SJSA1 (cell line): ENCODE data around the gene P3H3. TPM values are rescaled to one million over a fixed set of nuclear protein-coding genes. Genes with fewer than 3 reads are reported as not detected.

ENCODE experiments used
- DNase-seq, 2 experiments: peaks; one replicate each; pipeline ENCODE4 v3.0.0-alpha.2; 2015 to 2020; ENCODE audit warnings: low spot score in 2 of 2, low read depth in 1 of 2
- H3K27ac ChIP-seq: fragments of 250-450 bp; sonication (Bioruptor Pico); 2 replicates; pipeline ENCODE4 v1.5.1; 2020; ENCODE audit warnings: mild to moderate bottlenecking, moderate library complexity
- H3K27me3 ChIP-seq: fragments of 250-450 bp; sonication (Bioruptor Pico); replicated peaks from 2 replicates; pipeline ENCODE4 v1.5.1; 2020; ENCODE audit warnings: mild to moderate bottlenecking, moderate library complexity
- H3K36me3 ChIP-seq: fragments of 250-450 bp; sonication (Bioruptor Pico); 2 replicates; pipeline ENCODE4 v1.5.1; 2020; ENCODE audit warnings: mild to moderate bottlenecking
- H3K4me1 ChIP-seq: fragments of 250-450 bp; sonication (Bioruptor Pico); replicated peaks from 2 replicates; pipeline ENCODE4 v1.6.1; 2021; ENCODE audit warnings: mild to moderate bottlenecking
- H3K4me3 ChIP-seq: fragments of 250-450 bp; sonication (Bioruptor Pico); 2 replicates; pipeline ENCODE4 v1.5.1; 2020; ENCODE audit warnings: mild to moderate bottlenecking
- H3K9me3 ChIP-seq: fragments of 250-450 bp; sonication (Bioruptor Pico); replicated peaks from 2 replicates; pipeline ENCODE4 v1.5.1; 2020; ENCODE audit warnings: mild to moderate bottlenecking
- total RNA-seq: library from RNA; depleted of rRNA; stranded (reverse); fragments of >200 nt; shearing (Covaris generic); gene quantifications from 2 replicates; pipeline ENCODE4 v1.2.3, GENCODE V29; 2014

P3H3 gene
- total RNA-seq, 1 experiment from 2014 or later: 0.63 TPM

GRCh38 chr12:6817662-6818157 is 10.5 kb upstream of the P3H3 start:
- peaks cover 53% of the 10 kb centered on the region for H3K27me3 ChIP-seq

GRCh38 chr12:6818222-6818621 is 10.0 kb upstream of the P3H3 start:
- Histone ChIP-seq H3K27ac (no peak overlapping the region), H3K4me3 (no peak overlapping the region), H3K4me1 (no peaks in the 10 kb centered on the region), H3K9me3 (no peaks in the 10 kb centered on the region), H3K36me3 (no peaks in the 10 kb centered on the region), H3K27me3 (peaks cover 53% of the 10 kb centered on the region)
- no peak for DNase-seq

More at GRCh38 chr12:6817662-6818157, 10.5 kb upstream of the P3H3 start:
- DNase-seq: no peak
- H3K4me1 ChIP-seq: no peaks in the 10 kb centered on the region
- H3K36me3 ChIP-seq: no peaks in the 10 kb centered on the region
- no peak overlapping the region for H3K27ac ChIP-seq
- H3K9me3 ChIP-seq: no peaks in the 10 kb centered on the region
- H3K4me3 ChIP-seq: no peak overlapping the region

- Histone ChIP-seq H3K4me3 (no peak overlapping the region), H3K27me3 (peaks cover 53% of the 10 kb centered on the region)
Observed at GRCh38 chr12:6818645-6819044, 9.6 kb upstream of the P3H3 start.

GRCh38 chr12:6819106-6820030 is 8.8 kb upstream of the P3H3 start:
- Histone ChIP-seq H3K36me3 (no peaks in the 10 kb centered on the region), H3K27ac (no peak overlapping the region), H3K4me3 (no peak overlapping the region), H3K4me1 (no peaks in the 10 kb centered on the region), H3K27me3 (peaks cover 51% of the 10 kb centered on the region), H3K9me3 (no peaks in the 10 kb centered on the region)
- DNase-seq: no peak

More at GRCh38 chr12:6818645-6819044, 9.6 kb upstream of the P3H3 start:
- Histone ChIP-seq H3K36me3 (no peaks in the 10 kb centered on the region), H3K4me1 (no peaks in the 10 kb centered on the region), H3K27ac (no peak overlapping the region), H3K9me3 (no peaks in the 10 kb centered on the region)
- no peak for DNase-seq

- Histone ChIP-seq H3K27ac (no peak overlapping the region), H3K27me3 (peaks cover 51% of the 10 kb centered on the region), H3K36me3 (no peaks in the 10 kb centered on the region), H3K4me3 (no peak overlapping the region), H3K9me3 (no peaks in the 10 kb centered on the region), H3K4me1 (no peaks in the 10 kb centered on the region)
- no peak for DNase-seq
Observed at GRCh38 chr12:6820166-6820565, 8.0 kb upstream of the P3H3 start.

- H3K36me3 ChIP-seq: no peaks in the 10 kb centered on the region
- peaks cover 3% of the 10 kb centered on the region; the same call in 1 of the 2 replicates for H3K4me1 ChIP-seq
- H3K27ac ChIP-seq: no peak within 1 kb of the TSS
- H3K27me3 ChIP-seq: peaks cover 68% of the 10 kb centered on the region
- H3K4me3 ChIP-seq: no peak within 1 kb of the TSS
- no peak for DNase-seq
- no peaks in the 10 kb centered on the region for H3K9me3 ChIP-seq
Observed at GRCh38 chr12:6821591-6822425, 6.4 kb upstream of the P3H3 start, which contains the start of gene GPR162. Gene GPR162, plus strand, starts transcription at chr12:6821821. Its CDS starts 2,078 bp downstream, at chr12:6823899.

GRCh38 chr12:6822426-6823135 is 5.6 kb upstream of the P3H3 start:
- H3K4me1 ChIP-seq: peaks cover 7% of the 10 kb centered on the region; the same call in 1 of the 2 replicates
- H3K36me3 ChIP-seq: no peaks in the 10 kb centered on the region
- no peak overlapping the region for H3K4me3 ChIP-seq

GRCh38 chr12:6823182-6824084 is 4.8 kb upstream of the P3H3 start:
- H3K36me3 ChIP-seq: no peaks in the 10 kb centered on the region
- peaks cover under 1% of the 10 kb centered on the region; the same call in 1 of the 2 replicates for H3K9me3 ChIP-seq
- H3K27me3 ChIP-seq: peaks cover 82% of the 10 kb centered on the region
- DNase-seq: no peak
- H3K4me1 ChIP-seq: peaks cover 13% of the 10 kb centered on the region
- no peak overlapping the region for H3K4me3 ChIP-seq
- no peak overlapping the region for H3K27ac ChIP-seq

More at GRCh38 chr12:6822426-6823135, 5.6 kb upstream of the P3H3 start:
- Histone ChIP-seq H3K27me3 (peaks cover 76% of the 10 kb centered on the region), H3K27ac (no peak overlapping the region), H3K9me3 (no peaks in the 10 kb centered on the region)
- no peak for DNase-seq

GRCh38 chr12:6824085-6824775 is 4.0 kb upstream of the P3H3 start:
- no peak for DNase-seq
- H3K4me1 ChIP-seq: peaks cover 21% of the 10 kb centered on the region
- 0 out of 2 replicates have a peak, but pooled peaks cover 3% of the 10 kb centered on the region for H3K36me3 ChIP-seq
- H3K27ac ChIP-seq: no peak overlapping the region
- H3K9me3 ChIP-seq: peaks cover 5% of the 10 kb centered on the region
- peaks cover 86% of the 10 kb centered on the region for H3K27me3 ChIP-seq
- no peak overlapping the region for H3K4me3 ChIP-seq

GRCh38 chr12:6824901-6825381 is 3.3 kb upstream of the P3H3 start:
- H3K36me3 ChIP-seq: 0 out of 2 replicates have a peak, but pooled peaks cover 3% of the 10 kb centered on the region
- H3K4me1 ChIP-seq: peaks cover 21% of the 10 kb centered on the region
- H3K9me3 ChIP-seq: peaks cover 5% of the 10 kb centered on the region
- no peak for DNase-seq
- H3K27me3 ChIP-seq: peaks cover 88% of the 10 kb centered on the region
- H3K4me3 ChIP-seq: no peak overlapping the region
- no peak overlapping the region for H3K27ac ChIP-seq

- DNase-seq: peak; percentile 84 to 85
- Histone ChIP-seq H3K27me3 (peaks cover 90% of the 10 kb centered on the region), H3K36me3 (0 out of 2 replicates have a peak, but pooled peaks cover 3% of the 10 kb centered on the region), H3K4me3 (no peak overlapping the region), H3K27ac (no peak overlapping the region), H3K9me3 (peaks cover 5% of the 10 kb centered on the region), H3K4me1 (peaks cover 21% of the 10 kb centered on the region)
Observed at GRCh38 chr12:6825398-6826124, 2.6 kb upstream of the P3H3 start.
